SK-N-SH (cell line): ENCODE measurements around the gene ATG9A. TPM values are rescaled to one million over a fixed set of nuclear protein-coding genes. Genes with fewer than 3 reads are reported as not detected.

Experiments used
- CTCF ChIA-PET: fragments of 300-600, 350-600 bp; formaldehyde crosslinking; extraction: SDS; loops from one replicate; lab custom pipeline; 2021; lab: Yijun Ruan, JAX
- POLR2A ChIA-PET: fragments of 350-600 bp; sonication (Branson Sonifier 250); formaldehyde crosslinking; extraction: SDS; loops from one replicate; lab custom pipeline; 2020; ENCODE audit warnings: antibody characterized with exemption, inconsistent platforms; lab: Yijun Ruan, JAX
- DNase-seq: peaks from one replicate; pipeline ENCODE4 v3.0.0; 2012
- H2AFZ ChIP-seq: fragments of 200-600 bp; sonication (generic); 2 replicates; pipeline ENCODE4 v1.8.1; 2016; ENCODE audit warnings: antibody characterized with exemption, mild to moderate bottlenecking, low read depth
- H3F3A ChIP-seq: fragments of 200-600 bp; sonication (generic); replicated peaks from 2 replicates; pipeline ENCODE3; 2016; ENCODE audit warnings: antibody characterized with exemption, mild to moderate bottlenecking; ENCODE audit not compliant: insufficient read depth
- H3K27ac ChIP-seq, 2 experiments: fragments of 200-500 bp in 1 of 2; fragments of 200-600 bp in 1 of 2; sonication (Bioruptor generic) in 1 of 2; sonication (generic), shearing (Covaris generic) in 1 of 2; 2 replicates each; pipeline versions ENCODE4 v1.5.1 to v1.6.1; 2014 to 2016; ENCODE audit warnings: low read depth in 2 of 2, inconsistent platforms in 1 of 2, low read length in 1 of 2, mild to moderate bottlenecking in 1 of 2, mixed read lengths in 1 of 2
- H3K27me3 ChIP-seq: fragments of 200-600 bp; sonication (generic), shearing (Covaris generic); 2 replicates; pipeline ENCODE4 v1.6.1; 2016; ENCODE audit warnings: mixed run types; ENCODE audit not compliant: insufficient read depth
- H3K36me3 ChIP-seq, 2 experiments: fragments of 200-500 bp in 1 of 2; fragments of 200-600 bp in 1 of 2; sonication (Bioruptor generic) in 1 of 2; sonication (generic) in 1 of 2; replicated peaks in 1 of 2; 2 replicates each; pipeline versions ENCODE3 to v1.5.1; 2014 to 2016; ENCODE audit warnings: low read length in 1 of 2, mild to moderate bottlenecking in 1 of 2; ENCODE audit not compliant: insufficient read depth in 2 of 2, control insufficient read depth in 1 of 2
- H3K4me1 ChIP-seq, 2 experiments: fragments of 200-500 bp in 1 of 2; fragments of 200-600 bp in 1 of 2; sonication (Bioruptor generic) in 1 of 2; sonication (generic), shearing (Covaris generic) in 1 of 2; 2 replicates each; pipeline versions ENCODE4 v1.5.1 to v1.6.1; 2014 to 2016; ENCODE audit warnings: low read depth in 1 of 2, low read length in 1 of 2, mixed run types in 1 of 2; ENCODE audit not compliant: insufficient read depth in 2 of 2, control insufficient read depth in 1 of 2
- H3K4me2 ChIP-seq: fragments of 200-600 bp; sonication (generic), shearing (Covaris generic); 2 replicates; pipeline ENCODE4 v1.6.1; 2017; ENCODE audit warnings: mixed run types
- H3K4me3 ChIP-seq, 2 experiments: fragments of 200-500 bp in 1 of 2; fragments of 200-600 bp in 1 of 2; sonication (Bioruptor generic) in 1 of 2; sonication (generic), shearing (Covaris generic) in 1 of 2; 2 replicates each; pipeline versions ENCODE4 v1.5.1 to v1.8.1; 2014 to 2016; ENCODE audit warnings: low read depth in 2 of 2, inconsistent platforms in 1 of 2, low read length in 1 of 2, mild to moderate bottlenecking in 1 of 2, mixed read lengths in 1 of 2, moderate library complexity in 1 of 2
- H3K79me2 ChIP-seq: fragments of 200-600 bp; sonication (generic); 2 replicates; pipeline ENCODE4 v1.8.1; 2017; ENCODE audit warnings: mild to moderate bottlenecking; ENCODE audit not compliant: insufficient read depth
- H3K9ac ChIP-seq: fragments of 200-600 bp; sonication (generic); 2 replicates; pipeline ENCODE4 v1.6.1; 2017; ENCODE audit warnings: mixed run types
- H3K9me2 ChIP-seq: fragments of 200-600 bp; sonication (generic); 2 replicates; pipeline ENCODE4 v1.6.1; 2017; ENCODE audit warnings: mixed run types
- H3K9me3 ChIP-seq: fragments of 200-600 bp; sonication (generic); 2 replicates; pipeline ENCODE4 v1.6.1; 2017; ENCODE audit warnings: mixed run types, mild to moderate bottlenecking, moderate library complexity
- H4K20me1 ChIP-seq: fragments of 200-600 bp; sonication (generic); 2 replicates; pipeline ENCODE4 v1.6.1; 2017; ENCODE audit warnings: mild to moderate bottlenecking, mixed run types; ENCODE audit not compliant: insufficient read depth
- CHD2 ChIP-seq: fragments of 150-350 bp; IDR thresholded peaks from 2 replicates; pipeline ENCODE4 v1.6.1; 2018; ENCODE audit warnings: low read length; ENCODE audit not compliant: partially characterized antibody
- EZH2phosphoT487 ChIP-seq: fragments of 200-600 bp; sonication (generic); IDR thresholded peaks from 2 replicates; pipeline ENCODE4 v1.6.1; 2017; ENCODE audit warnings: low read depth, mixed run types, mild to moderate bottlenecking, antibody characterized with exemption, moderate library complexity, borderline replicate concordance
- FOSL2 ChIP-seq: IDR thresholded peaks from 2 replicates; pipeline ENCODE4 v1.4.0; 2012; ENCODE audit warnings: low read depth, mild to moderate bottlenecking, moderate library complexity, borderline replicate concordance
- FOXJ3 ChIP-seq: sonication (generic); formaldehyde crosslinking; IDR thresholded peaks from 2 replicates; pipeline ENCODE4 v1.5.1; 2020; ENCODE audit warnings: mild to moderate bottlenecking, missing genetic modification reagents
- FOXM1 ChIP-seq: IDR thresholded peaks from 2 replicates; pipeline ENCODE4 v1.4.0; 2012; ENCODE audit warnings: low read depth, mild to moderate bottlenecking
- GATA2 ChIP-seq: sonication (generic); formaldehyde crosslinking; IDR thresholded peaks from 2 replicates; pipeline ENCODE4 v1.5.0; 2020; ENCODE audit warnings: mild to moderate bottlenecking, missing genetic modification reagents
- MAX ChIP-seq: IDR thresholded peaks from 2 replicates; pipeline ENCODE4 v1.4.0; 2012; ENCODE audit warnings: low read depth
- MEF2A ChIP-seq: IDR thresholded peaks from 2 replicates; pipeline ENCODE4 v1.4.0; 2012; ENCODE audit warnings: low read depth, borderline replicate concordance
- NFIC ChIP-seq: IDR thresholded peaks from 2 replicates; pipeline ENCODE4 v1.4.0; 2012; ENCODE audit warnings: borderline replicate concordance
- RAD21 ChIP-seq: IDR thresholded peaks from 2 replicates; pipeline ENCODE4 v1.6.1; 2012; ENCODE audit warnings: mild to moderate bottlenecking, low read length
- RCOR1 ChIP-seq: fragments of 150-350 bp; IDR thresholded peaks from 2 replicates; pipeline ENCODE4 v1.6.1; 2017; ENCODE audit warnings: antibody characterized with exemption, low read length
- RFX5 ChIP-seq: IDR thresholded peaks from 2 replicates; pipeline ENCODE4 v1.6.1; 2012; ENCODE audit warnings: mild to moderate bottlenecking, improper control_type of control experiment, low read length
- RXRA ChIP-seq: IDR thresholded peaks from 2 replicates; pipeline ENCODE4 v1.4.0; 2012; ENCODE audit warnings: low read depth, mild to moderate bottlenecking, borderline replicate concordance
- SIN3A ChIP-seq: IDR thresholded peaks from 2 replicates; pipeline ENCODE4 v1.6.1; 2012; ENCODE audit warnings: low read depth, mild to moderate bottlenecking, low read length, moderate library complexity, borderline replicate concordance
- SMC3 ChIP-seq: IDR thresholded peaks from 2 replicates; pipeline ENCODE4 v1.6.1; 2012; ENCODE audit warnings: low read depth, low read length, improper control_type of control experiment
- TEAD4 ChIP-seq: IDR thresholded peaks from 2 replicates; pipeline ENCODE4 v1.4.0; 2012; ENCODE audit warnings: mild to moderate bottlenecking, borderline replicate concordance; ENCODE audit not compliant: insufficient read depth
- ZBTB33 ChIP-seq: IDR thresholded peaks from 2 replicates; pipeline ENCODE4 v1.4.0; 2012; ENCODE audit warnings: low read depth, borderline replicate concordance
- WGBS: methylation state at CpG from one replicate; pipeline ENCODE4 v1.1.6; 2017; ENCODE audit warnings: low lambda C conversion rate; 5-methylcytosine and 5-hydroxymethylcytosine counted together
- polyA plus RNA-seq, 3 experiments: library from polyadenylated mRNA; depleted of rRNA; stranded (reverse); fragments of >200 nt; gene quantifications; 2 replicates each; pipeline ENCODE4 v1.2.3, GENCODE V29; 2012
- TF ChIP-seq, protein P1 (sequence below): fragments of 150-350 bp; IDR thresholded peaks from 2 replicates; pipeline ENCODE4 v1.6.1; 2017; ENCODE audit warnings: antibody characterized with exemption, low read length, low read depth, borderline replicate concordance
- TF ChIP-seq, protein P2 (sequence below): fragments of 200-600 bp; sonication (generic); IDR thresholded peaks from 2 replicates; pipeline ENCODE4 v1.6.1; 2017; ENCODE audit warnings: antibody characterized with exemption, mild to moderate bottlenecking, moderate library complexity

Gene ATG9A
- polyA plus RNA-seq, 1 of the 3 experiments (the other 2 are of a cell fraction), result 29.6 TPM

DNA sequence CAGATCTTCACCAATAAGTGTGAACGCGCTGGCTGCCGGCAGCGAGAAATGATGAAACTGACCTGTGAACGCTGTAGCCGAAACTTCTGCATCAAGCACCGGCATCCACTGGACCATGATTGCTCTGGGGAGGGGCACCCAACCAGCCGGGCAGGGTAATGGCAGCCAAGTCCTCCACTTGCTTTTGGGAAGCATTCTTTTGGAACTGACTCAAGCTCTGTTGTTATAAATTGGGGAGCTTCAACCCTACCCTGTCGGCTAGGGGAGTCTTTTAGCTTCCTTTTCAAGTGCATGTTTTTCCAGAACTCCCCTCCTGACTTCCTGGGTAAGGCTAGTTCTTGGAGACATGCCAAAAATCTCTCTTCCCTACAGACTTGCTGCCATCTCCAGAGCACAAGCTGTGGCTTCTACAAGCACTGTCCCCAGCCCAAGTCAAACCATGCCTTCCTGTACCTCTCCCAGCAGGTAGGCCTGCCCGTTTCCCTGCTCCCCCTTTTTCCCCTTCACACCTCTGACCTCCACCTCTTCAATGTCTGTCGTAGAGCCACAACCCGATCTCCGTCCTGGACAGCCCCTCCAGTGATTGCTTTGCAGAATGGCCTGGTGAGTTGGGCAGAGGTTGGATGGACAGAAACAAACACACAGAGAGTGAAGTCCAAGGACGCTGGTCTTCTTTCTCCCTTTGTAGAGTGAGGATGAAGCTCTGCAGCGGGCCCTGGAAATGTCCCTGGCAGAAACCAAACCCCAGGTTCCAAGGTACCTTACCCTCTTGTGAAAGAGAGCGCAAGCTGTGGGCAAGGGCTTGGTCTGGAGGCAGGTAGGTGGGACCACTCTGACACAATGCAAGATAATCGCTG is 21.3 kb downstream of the ATG9A start:
- H3F3A ChIP-seq, result peaks cover 15% of the 10 kb centered on the region
- H3K36me3 ChIP-seq, result peaks cover 9 to 31% of the 10 kb centered on the region in 2 experiments
- TF ChIP-seq, protein P1, sequence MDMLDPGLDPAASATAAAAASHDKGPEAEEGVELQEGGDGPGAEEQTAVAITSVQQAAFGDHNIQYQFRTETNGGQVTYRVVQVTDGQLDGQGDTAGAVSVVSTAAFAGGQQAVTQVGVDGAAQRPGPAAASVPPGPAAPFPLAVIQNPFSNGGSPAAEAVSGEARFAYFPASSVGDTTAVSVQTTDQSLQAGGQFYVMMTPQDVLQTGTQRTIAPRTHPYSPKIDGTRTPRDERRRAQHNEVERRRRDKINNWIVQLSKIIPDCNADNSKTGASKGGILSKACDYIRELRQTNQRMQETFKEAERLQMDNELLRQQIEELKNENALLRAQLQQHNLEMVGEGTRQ, result no peak
- TF ChIP-seq SMC3, result no peak
- no peak; the same call in 1 of the 2 replicates for TF ChIP-seq NFIC
- no peak for TF ChIP-seq FOSL2
- no peak for TF ChIP-seq RFX5
- no peak for TF ChIP-seq RAD21
- TF ChIP-seq FOXM1, result no peak
- no peak for TF ChIP-seq TEAD4
- TF ChIP-seq MAX, result no peak
- TF ChIP-seq EZH2phosphoT487, result no peak
- TF ChIP-seq CHD2, result no peak
- TF ChIP-seq RXRA, result no peak
- no peak for TF ChIP-seq FOXJ3 (CRISPR knock-in tag)
- no peak for TF ChIP-seq MEF2A
- TF ChIP-seq, protein P2, sequence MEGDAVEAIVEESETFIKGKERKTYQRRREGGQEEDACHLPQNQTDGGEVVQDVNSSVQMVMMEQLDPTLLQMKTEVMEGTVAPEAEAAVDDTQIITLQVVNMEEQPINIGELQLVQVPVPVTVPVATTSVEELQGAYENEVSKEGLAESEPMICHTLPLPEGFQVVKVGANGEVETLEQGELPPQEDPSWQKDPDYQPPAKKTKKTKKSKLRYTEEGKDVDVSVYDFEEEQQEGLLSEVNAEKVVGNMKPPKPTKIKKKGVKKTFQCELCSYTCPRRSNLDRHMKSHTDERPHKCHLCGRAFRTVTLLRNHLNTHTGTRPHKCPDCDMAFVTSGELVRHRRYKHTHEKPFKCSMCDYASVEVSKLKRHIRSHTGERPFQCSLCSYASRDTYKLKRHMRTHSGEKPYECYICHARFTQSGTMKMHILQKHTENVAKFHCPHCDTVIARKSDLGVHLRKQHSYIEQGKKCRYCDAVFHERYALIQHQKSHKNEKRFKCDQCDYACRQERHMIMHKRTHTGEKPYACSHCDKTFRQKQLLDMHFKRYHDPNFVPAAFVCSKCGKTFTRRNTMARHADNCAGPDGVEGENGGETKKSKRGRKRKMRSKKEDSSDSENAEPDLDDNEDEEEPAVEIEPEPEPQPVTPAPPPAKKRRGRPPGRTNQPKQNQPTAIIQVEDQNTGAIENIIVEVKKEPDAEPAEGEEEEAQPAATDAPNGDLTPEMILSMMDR, result no peak
- TF ChIP-seq SIN3A, result no peak
- no peak for TF ChIP-seq GATA2 (CRISPR knock-in tag)
- no peak for TF ChIP-seq ZBTB33
- no peak for TF ChIP-seq RCOR1
- ChIA-PET POLR2A (interaction anchor here (1.1 to 4.6 kb wide), 2 partner anchors 9 to 32 kb away, joined by 4 to 52 read pairs; partner anchors contain the start of genes ABCB6 and CNPPD1), CTCF (interaction anchor here (1.1 to 4.0 kb wide), 3 partner anchors 10 to 37 kb away, joined by 3 to 26 read pairs (median 16); partner anchors contain the start of genes ABCB6 and SLC23A3)
- H3K9ac ChIP-seq, result 0 out of 2 replicates have a peak overlapping the region, but pooled peaks have one; percentile 17
- H3K79me2 ChIP-seq, result no peaks in the 10 kb centered on the region
- peak; percentile 51 for DNase-seq
- peak overlapping the region; percentile 69 for H3K4me3 ChIP-seq
- no peak overlapping the region for H2AFZ ChIP-seq
- H3K9me3 ChIP-seq, result no peaks in the 10 kb centered on the region
- peak overlapping the region in 1 of 2 experiments; percentile 83; a peak in 2 of 4 replicates for H3K27ac ChIP-seq
- peaks cover 13 to 20% of the 10 kb centered on the region in 2 experiments; a peak in 3 of 4 replicates for H3K4me1 ChIP-seq
- WGBS, result 65% methylated on average over 14 of the region's 17 CpGs
- peak overlapping the region; percentile 86 for H3K4me2 ChIP-seq
- no peaks in the 10 kb centered on the region for H3K9me2 ChIP-seq
- no peaks in the 10 kb centered on the region for H3K27me3 ChIP-seq
- no peaks in the 10 kb centered on the region for H4K20me1 ChIP-seq
